Activated naive CD4-positive, alpha-beta T cell treated with anti-CD3 and anti-CD28 coated beads, Interleukin-2, amount 10 ng/mL, durations not matched to agents 7 days and 5 days (primary cell): ENCODE measurements around the gene IL1R1.

Source experiments
- CTCF ChIA-PET: fragments of 350-600 bp; sonication (Branson Sonifier 250); formaldehyde crosslinking; loops from one replicate; lab custom pipeline; 2021; ENCODE audit warnings: antibody characterized with exemption; lab: Charles Lee
- DNase-seq: peaks from one replicate; pipeline ENCODE4 v3.0.0-alpha.2; 2020
- H3K27ac Mint-ChIP-seq: one replicate; pipeline ENCODE4 v1.8.0; 2021; ENCODE audit warnings: mild to moderate bottlenecking, moderate library complexity, mixed read lengths
- H3K27me3 Mint-ChIP-seq: one replicate; pipeline ENCODE4 v1.8.0; 2021; ENCODE audit warnings: mild to moderate bottlenecking, mixed read lengths
- H3K36me3 Mint-ChIP-seq: one replicate; pipeline ENCODE4 v1.8.0; 2021; ENCODE audit warnings: mixed read lengths
- H3K4me1 Mint-ChIP-seq: one replicate; pipeline ENCODE4 v1.8.0; 2021; ENCODE audit warnings: mixed read lengths
- H3K4me3 Mint-ChIP-seq: one replicate; pipeline ENCODE4 v1.8.0; 2021; ENCODE audit warnings: mild to moderate bottlenecking, moderate library complexity, mixed read lengths
- H3K9me3 Mint-ChIP-seq: one replicate; pipeline ENCODE4 v1.8.0; 2021; ENCODE audit warnings: mixed read lengths

IL1R1 gene

DNA sequence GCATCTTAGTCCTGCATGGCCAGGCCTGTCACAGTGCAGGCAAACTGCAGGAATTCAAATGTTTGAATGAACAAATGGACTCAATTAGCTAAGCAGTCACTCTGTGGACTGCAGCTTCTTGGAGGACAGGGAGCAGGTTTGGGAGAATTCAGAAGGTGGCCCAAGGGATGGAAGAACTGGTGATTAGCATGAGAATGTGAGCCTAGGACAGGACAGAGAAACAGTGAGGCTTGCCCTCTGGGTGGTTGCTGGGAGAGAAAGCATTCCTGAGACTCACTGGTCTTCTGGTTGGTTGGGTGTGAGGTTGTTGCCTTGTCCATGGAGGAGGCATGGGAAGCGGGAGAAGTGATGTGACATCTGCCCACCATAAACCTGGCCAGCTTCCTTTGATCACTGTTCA lies 58.0 kb downstream of the IL1R1 start:
- Mint-ChIP-seq H3K4me1 (peaks cover 10% of the 10 kb centered on the region), H3K27ac (no peak overlapping the region), H3K9me3 (peaks cover 2% of the 10 kb centered on the region), H3K27me3 (peaks cover 9% of the 10 kb centered on the region), H3K36me3 (no peaks in the 10 kb centered on the region), H3K4me3 (no peak overlapping the region)
- CTCF ChIA-PET, result interaction anchor here (1.1 kb wide), 1 partner anchor 163 kb away, joined by 3 read pairs; no protein-coding TSS in a partner anchor
- DNase-seq, result no peak

- H3K27ac Mint-ChIP-seq, result no peak overlapping the region
- H3K4me3 Mint-ChIP-seq, result no peak overlapping the region
- CTCF ChIA-PET, result no interaction called here
These were observed 62.1 kb downstream of the IL1R1 start for GRCh38 chr2:102204638-102205037.

DNA sequence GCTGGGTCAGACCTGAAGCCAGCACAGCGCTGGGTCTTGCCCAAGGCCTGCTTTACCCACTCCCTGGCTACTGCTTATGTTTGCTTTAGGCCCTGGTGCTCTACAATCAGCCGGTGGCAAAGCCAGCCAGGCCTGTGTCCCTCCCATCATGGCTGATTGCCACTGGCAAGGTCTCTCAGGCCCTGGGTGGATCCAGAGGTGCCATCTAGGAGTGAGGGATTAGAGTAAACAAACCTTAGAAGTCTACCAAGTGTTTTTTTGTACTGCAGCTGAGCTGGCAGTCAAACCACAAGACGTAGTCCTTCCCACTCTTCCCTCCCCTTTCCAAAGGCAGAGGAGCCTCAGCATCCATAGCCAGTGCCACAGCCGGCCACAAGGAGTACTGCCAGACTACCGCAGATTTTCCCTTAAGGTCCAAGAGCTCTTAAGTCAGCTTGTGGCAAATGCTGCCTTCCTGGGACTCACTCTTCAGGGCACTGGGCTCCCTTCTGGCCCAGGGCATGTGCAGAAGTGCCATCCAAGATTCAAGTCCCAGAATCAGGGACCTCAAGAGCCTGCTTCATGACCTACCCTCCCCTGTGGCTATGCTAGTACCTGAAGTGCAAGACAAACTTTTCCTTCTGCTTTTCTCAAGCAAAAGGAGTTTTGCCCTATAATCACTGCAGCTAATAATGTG lies 64.3 kb downstream of the IL1R1 start:
- H3K27ac Mint-ChIP-seq, result no peak overlapping the region
- H3K9me3 Mint-ChIP-seq, result peaks cover 2% of the 10 kb centered on the region
- no peak for DNase-seq
- no peaks in the 10 kb centered on the region for H3K4me1 Mint-ChIP-seq
- H3K4me3 Mint-ChIP-seq, result no peak overlapping the region
- CTCF ChIA-PET, result no interaction called here
- H3K27me3 Mint-ChIP-seq, result no peaks in the 10 kb centered on the region
- no peaks in the 10 kb centered on the region for H3K36me3 Mint-ChIP-seq

More at GRCh38 chr2:102204638-102205037, 62.1 kb downstream of the IL1R1 start:
- peaks cover 2% of the 10 kb centered on the region for H3K27me3 Mint-ChIP-seq
- H3K9me3 Mint-ChIP-seq, result peaks cover 2% of the 10 kb centered on the region
- H3K4me1 Mint-ChIP-seq, result no peaks in the 10 kb centered on the region
- DNase-seq, result no peak
- H3K36me3 Mint-ChIP-seq, result no peaks in the 10 kb centered on the region

- Mint-ChIP-seq H3K27ac (no peak overlapping the region), H3K27me3 (no peaks in the 10 kb centered on the region), H3K36me3 (no peaks in the 10 kb centered on the region), H3K4me3 (no peak overlapping the region), H3K9me3 (peaks cover 2% of the 10 kb centered on the region), H3K4me1 (no peaks in the 10 kb centered on the region)
- CTCF ChIA-PET, result no interaction called here
- DNase-seq, result no peak
These were observed 66.2 kb downstream of the IL1R1 start for GRCh38 chr2:102208774-102209173.

- peaks cover 1% of the 10 kb centered on the region for H3K9me3 Mint-ChIP-seq
- no peak for DNase-seq
- H3K4me1 Mint-ChIP-seq, result no peaks in the 10 kb centered on the region
- no peak overlapping the region for H3K27ac Mint-ChIP-seq
- H3K36me3 Mint-ChIP-seq, result no peaks in the 10 kb centered on the region
- no peak overlapping the region for H3K4me3 Mint-ChIP-seq
- CTCF ChIA-PET, result interaction anchor here (1.5 kb wide), 1 partner anchor 19 kb away, joined by 3 read pairs; no protein-coding TSS in a partner anchor
- no peaks in the 10 kb centered on the region for H3K27me3 Mint-ChIP-seq
These were observed 66.9 kb downstream of the IL1R1 start for GRCh38 chr2:102209474-102209873.

- H3K36me3 Mint-ChIP-seq, result peaks cover 26% of the 10 kb centered on the region
- peaks cover 19% of the 10 kb centered on the region for H3K4me1 Mint-ChIP-seq
- H3K9me3 Mint-ChIP-seq, result peaks cover 41% of the 10 kb centered on the region
- H3K27me3 Mint-ChIP-seq, result no peaks in the 10 kb centered on the region
- CTCF ChIA-PET, result interaction anchor here (1.3 to 2.3 kb wide), 2 partner anchors 24 to 226 kb away, joined by 3 to 8 read pairs; no protein-coding TSS in a partner anchor
- H3K4me3 Mint-ChIP-seq, result no peak overlapping the region
- no peak for DNase-seq
- no peak overlapping the region for H3K27ac Mint-ChIP-seq
These were observed 74.5 kb downstream of the IL1R1 start for GRCh38 chr2:102217032-102217431.

DNA sequence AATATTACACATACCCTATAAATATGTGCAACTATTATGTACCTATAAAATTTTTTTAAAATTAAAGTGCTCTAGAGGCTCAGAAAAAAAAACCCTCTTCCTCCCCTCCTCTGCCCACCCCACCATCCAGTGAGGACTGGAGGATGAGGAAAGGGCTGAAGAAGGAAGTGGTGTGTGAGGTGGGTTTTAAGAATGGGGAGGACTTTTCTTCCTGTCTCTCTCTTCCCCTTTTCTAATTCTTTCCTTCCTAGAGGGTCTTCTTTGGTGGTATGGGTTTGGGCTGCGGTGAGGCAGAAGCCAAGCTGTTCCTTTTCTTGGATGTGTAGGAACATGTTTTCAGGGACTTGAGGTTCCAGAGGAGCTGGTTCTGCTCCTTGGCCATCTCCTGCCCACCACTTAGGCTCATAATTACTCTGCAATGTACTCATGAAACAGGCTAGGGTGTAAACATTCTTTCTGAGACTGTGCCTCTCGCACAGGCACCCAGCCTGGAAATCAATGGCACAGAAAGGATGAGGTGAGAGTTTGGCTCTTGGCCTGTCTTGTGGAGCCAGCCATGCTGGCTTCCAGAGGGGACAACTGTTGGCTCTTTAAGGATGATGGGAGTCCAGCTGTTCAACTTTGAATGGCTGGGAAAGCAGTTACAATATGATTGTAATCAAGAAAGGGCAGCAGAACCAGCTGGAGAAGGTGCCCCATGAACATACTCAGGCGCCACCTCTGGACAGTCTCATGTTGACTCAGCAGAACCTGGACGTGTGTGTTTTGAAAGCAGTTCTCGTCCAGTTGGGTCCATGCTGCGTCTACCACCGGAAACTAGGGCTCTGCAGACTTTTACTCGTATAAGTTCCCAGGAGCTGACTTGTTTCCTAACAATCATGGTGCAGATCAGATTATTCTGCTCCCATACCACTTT lies 82.5 kb downstream of the IL1R1 start:
- Mint-ChIP-seq H3K36me3 (no peaks in the 10 kb centered on the region), H3K27ac (peak overlapping the region; percentile 38)
- CTCF ChIA-PET, result interaction anchor here (0.9 to 1.7 kb wide), 3 partner anchors 27 to 225 kb away, joined by 3 to 5 read pairs (median 4); no protein-coding TSS in a partner anchor

DNA sequence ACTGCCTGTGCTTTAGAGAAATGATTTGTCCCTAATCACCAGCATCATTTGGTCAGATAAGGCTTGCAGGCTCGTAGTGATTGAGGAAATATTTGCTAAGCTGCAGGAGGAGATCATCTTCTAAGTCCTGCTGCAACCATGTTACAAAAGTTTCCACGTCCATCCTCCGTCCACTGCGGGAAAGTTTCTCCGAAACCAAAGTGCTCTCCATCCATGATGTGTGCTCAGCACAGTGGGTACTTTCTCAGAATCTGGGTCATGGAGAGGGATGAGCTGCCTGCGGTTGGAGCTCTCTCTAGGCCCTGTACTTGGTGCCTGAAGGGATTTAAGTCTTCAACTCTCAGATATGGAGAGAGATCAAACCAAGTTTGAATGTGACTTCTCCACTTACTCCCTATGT lies 83.6 kb downstream of the IL1R1 start:
- peaks cover 49% of the 10 kb centered on the region for H3K4me1 Mint-ChIP-seq
- H3K4me3 Mint-ChIP-seq, result no peak overlapping the region
- no peaks in the 10 kb centered on the region for H3K27me3 Mint-ChIP-seq
- no peak for DNase-seq
- no peaks in the 10 kb centered on the region for H3K9me3 Mint-ChIP-seq
- H3K27ac Mint-ChIP-seq, result peak overlapping the region; percentile 64
- no peaks in the 10 kb centered on the region for H3K36me3 Mint-ChIP-seq
- CTCF ChIA-PET, result interaction anchor here (0.7 to 1.7 kb wide), 5 partner anchors 9 to 234 kb away, joined by 3 to 5 read pairs (median 3); no protein-coding TSS in a partner anchor

More for the DNA sequence above, 82.5 kb downstream of the IL1R1 start:
- H3K27me3 Mint-ChIP-seq, result no peaks in the 10 kb centered on the region
- peaks cover 45% of the 10 kb centered on the region for H3K4me1 Mint-ChIP-seq
- H3K9me3 Mint-ChIP-seq, result no peaks in the 10 kb centered on the region
- no peak for DNase-seq
- no peak overlapping the region for H3K4me3 Mint-ChIP-seq

DNA sequence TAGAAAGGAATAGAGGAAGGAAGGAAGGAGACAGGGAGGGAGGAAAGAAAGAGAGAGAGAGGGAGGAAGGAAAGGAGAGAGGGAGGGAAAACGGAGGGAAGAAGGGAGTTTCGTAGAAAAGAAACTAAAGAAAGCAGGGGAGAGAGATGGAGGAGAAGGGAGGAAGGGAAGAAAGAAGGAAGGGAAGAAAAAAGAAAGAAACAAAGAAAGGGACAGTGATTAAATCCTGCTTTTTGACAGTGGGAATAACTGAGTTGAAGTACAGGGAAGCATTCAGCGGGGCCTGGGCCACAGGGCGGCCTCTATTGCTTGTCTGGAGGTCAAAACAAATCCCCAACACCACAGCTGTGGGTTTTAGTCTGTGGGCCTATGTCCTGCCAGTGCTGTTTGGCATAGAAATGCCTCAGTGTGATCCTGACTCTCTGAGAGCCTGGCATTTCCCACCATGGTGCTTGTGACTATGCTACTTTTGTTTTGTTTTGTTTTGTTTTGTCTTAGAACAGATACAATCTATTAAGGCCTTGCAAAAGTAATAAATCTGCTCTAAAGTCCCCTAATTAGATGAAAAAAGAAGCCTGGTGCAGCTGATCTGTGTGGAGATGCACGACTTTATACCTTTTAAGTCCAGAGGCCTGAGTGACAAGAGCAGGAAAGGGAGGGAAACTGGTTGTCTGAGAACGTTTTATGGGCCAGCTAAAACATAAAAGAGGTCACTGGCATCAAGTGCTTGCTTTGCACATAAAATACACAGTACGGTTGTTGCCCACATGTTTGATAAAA lies 84.3 kb downstream of the IL1R1 start:
- H3K4me3 Mint-ChIP-seq, result no peak overlapping the region
- no peak for DNase-seq
- H3K9me3 Mint-ChIP-seq, result peaks cover 3% of the 10 kb centered on the region
- CTCF ChIA-PET, result interaction anchor here (0.7 to 1.7 kb wide), 4 partner anchors 8 to 234 kb away, joined by 3 to 5 read pairs (median 3); no protein-coding TSS in a partner anchor
- H3K36me3 Mint-ChIP-seq, result peaks cover 2% of the 10 kb centered on the region
- peak overlapping the region; percentile 78 for H3K27ac Mint-ChIP-seq
- peaks cover 3% of the 10 kb centered on the region for H3K27me3 Mint-ChIP-seq
- H3K4me1 Mint-ChIP-seq, result peaks cover 49% of the 10 kb centered on the region

DNA sequence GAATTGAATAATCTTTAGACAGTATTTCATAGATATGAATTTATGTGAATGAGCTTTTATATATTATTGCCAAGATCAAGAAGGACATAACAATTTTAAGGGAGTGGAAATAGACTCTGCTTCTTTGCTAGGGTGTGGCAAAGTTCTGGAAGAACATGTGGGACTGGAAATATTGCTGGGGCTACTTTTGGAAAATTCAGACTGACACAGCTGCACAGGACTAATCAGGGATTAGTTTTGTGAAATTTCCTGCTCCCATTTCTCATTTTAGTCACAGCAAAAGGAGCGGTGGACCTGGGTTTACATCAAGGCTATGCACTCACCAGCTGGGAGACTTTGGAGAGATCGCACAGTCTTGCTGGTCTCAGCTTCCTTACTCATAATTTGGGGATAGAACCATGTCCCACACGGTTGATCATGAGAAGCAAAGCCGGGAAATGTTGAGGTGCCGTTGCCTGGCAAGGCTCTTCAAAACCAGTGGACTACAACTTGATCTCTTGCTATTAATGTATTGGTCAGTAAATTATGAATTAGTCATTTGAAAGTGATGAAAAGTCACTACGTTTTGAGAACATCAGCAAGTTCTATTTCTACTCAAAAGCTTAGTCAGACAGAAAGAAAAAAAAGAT lies 86.7 kb downstream of the IL1R1 start:
- CTCF ChIA-PET, result interaction anchor here (0.5 kb wide), 1 partner anchor 135 kb away, joined by 3 read pairs; no protein-coding TSS in a partner anchor
- H3K4me3 Mint-ChIP-seq, result no peak overlapping the region
- peaks cover 3% of the 10 kb centered on the region for H3K27me3 Mint-ChIP-seq
- H3K27ac Mint-ChIP-seq, result no peak overlapping the region
- peaks cover 2% of the 10 kb centered on the region for H3K36me3 Mint-ChIP-seq
- peaks cover 3% of the 10 kb centered on the region for H3K9me3 Mint-ChIP-seq
- no peak for DNase-seq
- H3K4me1 Mint-ChIP-seq, result peaks cover 54% of the 10 kb centered on the region
